Memory B cell (primary cell): ENCODE results near the gene VRK3.
"Not testable (repeated sequence)": the region's sequence is repeated elsewhere in the genome, so short reads cannot be mapped to it uniquely, and the experiment has no call there.

ENCODE experiments used
- ATAC-seq: fragments of 150-1000 bp; cut with Tn5 transposase; 2 replicates; pipeline ENCODE4 v1.10.0; 2021; ENCODE audit warnings: low read depth, mild to moderate bottlenecking, moderate library complexity
- DNase-seq, 2 donors: peaks; one replicate each; pipeline ENCODE4 v3.0.0; 2022; ENCODE audit warnings: low spot score in 2 of 2
- H3K27ac Mint-ChIP-seq: one replicate; pipeline ENCODE4 v1.8.0; 2022; ENCODE audit warnings: mild to moderate bottlenecking, moderate library complexity, mixed read lengths
- H3K27me3 Mint-ChIP-seq: one replicate; pipeline ENCODE4 v1.8.0; 2022; ENCODE audit warnings: mixed read lengths
- H3K36me3 Mint-ChIP-seq: one replicate; pipeline ENCODE4 v1.8.0; 2022; ENCODE audit warnings: mild to moderate bottlenecking, mixed read lengths
- H3K4me1 Mint-ChIP-seq: one replicate; pipeline ENCODE4 v1.8.0; 2022; ENCODE audit warnings: mixed read lengths
- H3K4me3 Mint-ChIP-seq: one replicate; pipeline ENCODE4 v1.8.0; 2022; ENCODE audit warnings: mild to moderate bottlenecking, moderate library complexity, mixed read lengths
- H3K9me3 Mint-ChIP-seq: one replicate; pipeline ENCODE4 v1.8.0; 2022; ENCODE audit warnings: mixed read lengths

Gene VRK3, protein sequence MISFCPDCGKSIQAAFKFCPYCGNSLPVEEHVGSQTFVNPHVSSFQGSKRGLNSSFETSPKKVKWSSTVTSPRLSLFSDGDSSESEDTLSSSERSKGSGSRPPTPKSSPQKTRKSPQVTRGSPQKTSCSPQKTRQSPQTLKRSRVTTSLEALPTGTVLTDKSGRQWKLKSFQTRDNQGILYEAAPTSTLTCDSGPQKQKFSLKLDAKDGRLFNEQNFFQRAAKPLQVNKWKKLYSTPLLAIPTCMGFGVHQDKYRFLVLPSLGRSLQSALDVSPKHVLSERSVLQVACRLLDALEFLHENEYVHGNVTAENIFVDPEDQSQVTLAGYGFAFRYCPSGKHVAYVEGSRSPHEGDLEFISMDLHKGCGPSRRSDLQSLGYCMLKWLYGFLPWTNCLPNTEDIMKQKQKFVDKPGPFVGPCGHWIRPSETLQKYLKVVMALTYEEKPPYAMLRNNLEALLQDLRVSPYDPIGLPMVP

DNA sequence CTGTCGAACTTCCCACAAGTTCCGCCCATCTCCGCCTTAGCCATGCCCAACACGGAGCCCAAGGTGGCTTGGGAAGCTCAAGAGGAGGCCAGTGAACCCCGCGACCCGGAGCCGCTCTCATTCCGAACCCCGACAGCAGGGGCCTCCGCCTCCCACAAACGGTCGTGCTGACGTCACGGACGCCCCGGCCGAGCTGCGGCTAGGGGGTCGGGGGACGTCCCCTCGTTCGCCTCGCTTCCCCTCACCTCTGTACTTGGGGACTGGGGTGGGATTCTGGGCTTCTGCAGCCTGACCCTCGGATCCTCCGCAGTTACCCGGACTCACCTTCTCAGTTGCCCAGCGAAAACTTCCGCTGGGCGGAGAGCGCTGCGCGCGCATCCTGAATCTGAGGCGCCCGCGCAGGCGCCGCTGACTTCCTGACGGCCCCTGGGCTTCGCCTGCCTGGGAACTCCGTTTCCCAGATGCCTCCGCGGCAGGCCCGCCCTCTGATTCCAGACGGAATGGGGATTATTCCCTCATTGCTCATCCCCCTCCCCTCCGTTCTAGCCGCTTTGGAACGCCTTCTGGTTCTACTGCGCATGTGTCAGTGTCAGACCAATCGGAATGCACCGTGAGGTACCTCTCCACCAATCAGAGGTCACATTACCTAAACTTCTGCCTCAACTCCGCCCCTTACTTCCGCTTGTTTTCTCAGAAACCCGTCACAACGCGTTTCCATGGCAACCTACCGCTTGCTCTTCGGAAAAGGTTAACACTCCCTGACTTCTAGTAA, at the start of gene VRK3:
TSS of gene VRK3 (minus strand) at position 351 of the 772 bp plus-strand sequence. CDS start 9,210 bp downstream, outside the sequence.
- Mint-ChIP-seq H3K4me1 (peaks cover 16% of the 10 kb centered on the region), H3K9me3 (no peaks in the 10 kb centered on the region), H3K36me3 (peaks cover 5% of the 10 kb centered on the region)

DNA sequence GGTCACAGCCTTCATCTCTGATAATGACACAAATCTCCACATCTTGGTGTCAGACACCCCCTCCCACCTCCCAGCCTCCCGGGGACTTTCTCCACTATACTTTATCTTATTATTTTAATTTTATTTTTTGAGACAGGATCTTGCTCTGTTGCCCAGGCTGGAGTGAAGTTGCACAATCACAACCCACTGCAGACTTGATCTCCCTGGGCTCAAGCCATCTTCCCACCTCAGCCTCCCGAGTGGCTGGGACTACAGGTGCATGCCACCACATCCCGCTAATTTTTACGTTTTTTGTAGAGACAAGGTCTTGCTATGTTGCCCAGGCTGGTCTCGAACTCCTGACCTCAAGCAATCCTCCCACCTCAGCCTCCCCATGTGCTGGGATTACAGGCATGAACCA, 43.2 kb upstream of the VRK3 start:
- not testable (repeated sequence) for DNase-seq, H3K4me1 Mint-ChIP-seq, ATAC-seq, H3K36me3 Mint-ChIP-seq, H3K9me3 Mint-ChIP-seq, H3K27ac Mint-ChIP-seq, H3K4me3 Mint-ChIP-seq
- H3K27me3 Mint-ChIP-seq: peaks cover 20% of the 10 kb centered on the region

More for the DNA sequence above, at the start of gene VRK3:
- DNase-seq: peak; percentile 92 to 98
- Mint-ChIP-seq H3K27ac (peak within 1 kb of the TSS; percentile 99), H3K27me3 (no peaks in the 10 kb centered on the region), H3K4me3 (peak within 1 kb of the TSS; percentile 87)
- peak; percentile 77 for ATAC-seq

DNA sequence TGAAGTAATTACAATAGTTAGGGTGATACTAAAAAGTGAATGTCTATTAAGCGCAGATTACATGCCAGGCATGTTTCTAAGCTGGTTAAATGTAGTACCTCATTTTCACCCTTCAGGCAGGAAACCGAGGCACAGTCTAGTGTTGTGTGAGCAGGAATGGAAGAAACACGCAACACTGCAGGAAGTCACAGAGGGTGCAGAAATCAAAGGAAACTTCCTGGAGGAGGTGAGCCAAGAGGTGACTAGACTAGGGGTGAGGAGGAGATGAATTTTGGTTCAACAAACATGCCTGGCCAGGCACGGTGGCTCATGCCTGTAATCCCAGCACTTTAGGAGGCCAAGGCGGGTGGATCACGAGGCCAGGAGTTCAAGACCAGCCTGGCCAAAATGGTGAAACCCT, 42.4 kb upstream of the VRK3 start:
- Mint-ChIP-seq H3K36me3 (peaks cover 2% of the 10 kb centered on the region), H3K9me3 (no peaks in the 10 kb centered on the region)
- DNase-seq: no peak

DNA sequence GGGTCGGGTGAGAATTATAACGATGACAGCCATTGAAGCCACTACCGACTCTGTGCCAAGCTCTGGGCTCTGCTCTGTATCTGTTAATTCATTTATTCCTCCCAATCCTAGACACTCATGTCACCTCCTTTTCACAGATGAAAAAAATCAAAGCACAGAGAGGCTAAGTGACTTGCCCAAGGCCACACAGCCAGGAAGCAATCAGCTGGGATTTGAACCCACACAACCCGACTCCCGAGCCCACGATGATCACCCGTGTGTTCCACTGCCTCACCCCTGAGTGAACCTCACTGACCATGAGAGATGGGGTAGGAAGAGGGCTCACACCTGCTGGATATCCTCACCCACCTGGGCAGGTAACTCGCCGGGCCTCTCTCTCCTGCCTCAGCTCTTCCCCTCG, 40.8 kb upstream of the VRK3 start:
- ATAC-seq: no peak
- Mint-ChIP-seq H3K36me3 (no peaks in the 10 kb centered on the region), H3K4me3 (no peak overlapping the region), H3K27ac (no peak overlapping the region), H3K27me3 (peaks cover 18% of the 10 kb centered on the region), H3K4me1 (no peaks in the 10 kb centered on the region), H3K9me3 (no peaks in the 10 kb centered on the region)
- DNase-seq: no peak

More for the DNA sequence above, 42.4 kb upstream of the VRK3 start:
- H3K4me1 Mint-ChIP-seq: no peaks in the 10 kb centered on the region
- H3K27ac Mint-ChIP-seq: no peak overlapping the region
- H3K4me3 Mint-ChIP-seq: no peak overlapping the region
- peaks cover 19% of the 10 kb centered on the region for H3K27me3 Mint-ChIP-seq
- no peak for ATAC-seq

DNA sequence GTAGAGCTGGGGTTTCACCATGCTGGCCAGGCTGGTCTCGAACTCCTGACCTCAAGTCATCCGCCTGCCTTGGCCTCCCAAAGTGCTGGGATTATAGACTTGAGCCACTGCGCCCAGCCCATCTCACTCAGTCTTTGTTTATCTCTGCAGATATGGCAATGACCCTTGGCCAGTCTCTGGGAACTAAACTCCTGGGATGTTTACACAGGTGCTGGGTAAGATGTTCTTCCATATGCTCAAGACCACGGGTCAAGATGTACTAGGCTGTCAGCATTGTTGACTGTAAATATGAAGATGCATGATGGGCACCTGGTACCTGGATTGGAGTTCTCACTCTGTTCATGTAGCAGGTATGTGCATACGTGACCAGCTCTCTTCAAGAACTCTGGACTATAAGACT, 36.5 kb upstream of the VRK3 start:
- H3K27me3 Mint-ChIP-seq: peaks cover 11% of the 10 kb centered on the region
- DNase-seq: no peak
- no peak overlapping the region for H3K27ac Mint-ChIP-seq
- no peak overlapping the region for H3K4me3 Mint-ChIP-seq
- H3K36me3 Mint-ChIP-seq: peaks cover 6% of the 10 kb centered on the region
- no peaks in the 10 kb centered on the region for H3K4me1 Mint-ChIP-seq
- ATAC-seq: no peak
- H3K9me3 Mint-ChIP-seq: peaks cover 7% of the 10 kb centered on the region

DNA sequence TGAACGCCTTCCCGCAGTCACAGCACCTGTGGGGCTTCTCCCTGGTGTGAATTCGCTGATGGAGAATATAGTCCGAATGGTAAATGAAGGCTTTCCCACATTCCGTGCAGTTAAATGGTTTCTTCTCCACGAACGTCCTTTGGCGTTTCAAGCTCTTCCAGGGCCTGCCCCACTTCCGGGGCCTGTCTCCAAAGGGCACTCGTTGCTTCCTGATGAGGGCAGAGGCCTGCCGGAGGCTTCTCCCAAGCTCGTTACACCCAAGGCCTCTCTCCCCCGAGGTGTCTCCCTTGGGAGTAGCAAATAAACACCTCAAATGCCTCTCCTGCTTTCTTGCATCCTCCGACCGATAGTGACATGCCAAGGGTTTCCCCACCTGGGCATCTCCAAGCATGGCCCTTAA, 34.9 kb upstream of the VRK3 start:
- DNase-seq: no peak
- ATAC-seq: no peak
- H3K4me1 Mint-ChIP-seq: no peaks in the 10 kb centered on the region
- no peak overlapping the region for H3K27ac Mint-ChIP-seq
- peaks cover 7% of the 10 kb centered on the region for H3K9me3 Mint-ChIP-seq
- peaks cover 6% of the 10 kb centered on the region for H3K27me3 Mint-ChIP-seq
- H3K4me3 Mint-ChIP-seq: no peak overlapping the region
- peaks cover 6% of the 10 kb centered on the region for H3K36me3 Mint-ChIP-seq

DNA sequence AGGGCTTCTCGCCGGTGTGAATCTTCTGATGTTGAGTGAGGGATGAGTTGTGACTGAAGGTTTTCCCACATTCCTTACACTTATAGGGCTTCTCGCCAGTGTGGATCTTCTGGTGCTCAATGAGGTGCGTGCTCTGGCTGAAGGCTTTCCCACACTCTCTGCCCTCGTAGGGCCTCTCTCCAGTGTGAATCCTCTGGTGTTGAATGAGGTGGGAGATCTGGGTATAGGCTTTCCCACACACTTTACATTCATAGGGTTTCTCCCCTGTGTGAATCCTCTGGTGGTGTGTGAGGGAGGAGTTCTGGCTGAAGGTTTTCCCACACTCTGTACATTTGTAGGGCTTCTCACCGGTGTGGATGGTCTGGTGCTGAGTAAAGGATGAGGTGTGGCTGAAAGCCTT, 33.9 kb upstream of the VRK3 start:
- peaks cover 6% of the 10 kb centered on the region for H3K36me3 Mint-ChIP-seq
- H3K4me3 Mint-ChIP-seq: no peak overlapping the region
- no peaks in the 10 kb centered on the region for H3K4me1 Mint-ChIP-seq
- DNase-seq (no peak), ATAC-seq (no peak)
- H3K9me3 Mint-ChIP-seq: peaks cover 7% of the 10 kb centered on the region
- no peak overlapping the region for H3K27ac Mint-ChIP-seq
- H3K27me3 Mint-ChIP-seq: peaks cover 5% of the 10 kb centered on the region

DNA sequence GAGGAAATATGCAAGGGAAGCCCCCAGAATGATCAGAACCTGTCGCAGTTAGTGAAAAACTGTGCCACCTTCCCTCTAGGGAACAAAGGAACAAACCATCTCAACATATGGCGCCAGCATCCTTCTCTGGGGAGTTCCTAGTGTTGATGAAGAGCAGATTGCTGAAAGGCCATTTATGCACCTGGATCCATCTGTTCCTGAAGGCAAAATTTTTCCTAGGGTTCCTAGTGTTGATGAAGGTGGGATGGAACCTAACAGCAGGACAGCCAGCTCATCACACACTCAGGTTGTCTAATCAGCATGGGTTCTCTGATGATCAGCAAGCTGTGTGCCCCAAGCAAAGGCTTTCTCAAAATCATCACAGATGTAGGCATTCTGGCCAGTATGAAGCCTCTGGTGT, 33.3 kb upstream of the VRK3 start:
- no peak for DNase-seq
- H3K36me3 Mint-ChIP-seq: peaks cover 6% of the 10 kb centered on the region
- H3K4me3 Mint-ChIP-seq: no peak overlapping the region
- no peaks in the 10 kb centered on the region for H3K4me1 Mint-ChIP-seq
- peaks cover 4% of the 10 kb centered on the region for H3K27me3 Mint-ChIP-seq
- ATAC-seq: no peak
- peaks cover 7% of the 10 kb centered on the region for H3K9me3 Mint-ChIP-seq
- H3K27ac Mint-ChIP-seq: no peak overlapping the region

DNA sequence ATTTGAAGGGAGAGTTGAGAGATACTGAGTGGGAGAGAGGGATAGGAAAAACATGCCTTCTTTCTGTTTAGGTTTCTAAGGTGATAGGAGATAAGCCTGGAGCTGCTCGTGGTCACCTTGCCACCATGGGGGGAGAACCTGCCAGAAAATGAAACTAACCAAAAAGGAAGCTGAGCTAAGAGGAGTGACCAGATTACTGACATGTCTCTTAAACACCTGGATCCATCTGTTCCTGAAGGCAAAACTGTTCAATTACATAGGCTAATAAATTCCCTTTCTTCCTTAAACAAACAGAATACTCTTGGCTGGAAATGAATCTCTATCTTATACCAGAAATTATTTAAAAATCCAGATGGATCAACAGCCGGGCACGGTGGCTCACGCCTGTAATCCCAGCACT, 27.9 kb upstream of the VRK3 start:
- H3K4me3 Mint-ChIP-seq: no peak overlapping the region
- peaks cover 6% of the 10 kb centered on the region for H3K27me3 Mint-ChIP-seq
- H3K9me3 Mint-ChIP-seq: peaks cover 3% of the 10 kb centered on the region
- no peak for DNase-seq
- peaks cover 14% of the 10 kb centered on the region for H3K4me1 Mint-ChIP-seq
- peaks cover 2% of the 10 kb centered on the region for H3K36me3 Mint-ChIP-seq
- H3K27ac Mint-ChIP-seq: no peak overlapping the region
- ATAC-seq: no peak

DNA sequence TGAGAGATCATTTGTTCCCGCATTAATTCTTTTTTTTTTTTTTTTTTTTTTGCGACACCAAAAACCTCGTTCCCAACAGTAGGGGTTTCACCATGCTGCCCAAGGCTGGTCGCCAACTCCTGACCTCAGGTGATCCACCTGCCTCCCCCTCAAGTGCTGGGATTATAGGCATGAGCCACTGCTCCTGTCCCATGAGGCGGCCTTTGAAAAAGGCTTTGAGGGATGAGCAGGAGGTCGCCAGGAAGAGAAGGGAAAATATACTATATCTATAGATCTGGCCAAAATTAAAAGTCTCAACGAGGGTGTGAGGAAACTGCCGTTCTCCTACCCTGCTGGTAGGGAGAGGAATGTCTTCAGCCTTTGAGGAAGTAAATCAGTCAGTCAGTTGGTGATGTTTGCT, 26.8 kb upstream of the VRK3 start:
- peaks cover 6% of the 10 kb centered on the region for H3K36me3 Mint-ChIP-seq
- H3K27ac Mint-ChIP-seq: no peak overlapping the region
- H3K4me3 Mint-ChIP-seq: no peak overlapping the region
- DNase-seq (no peak), ATAC-seq (no peak)
- peaks cover 6% of the 10 kb centered on the region for H3K9me3 Mint-ChIP-seq
- H3K4me1 Mint-ChIP-seq: peaks cover 14% of the 10 kb centered on the region
- peaks cover 6% of the 10 kb centered on the region for H3K27me3 Mint-ChIP-seq

DNA sequence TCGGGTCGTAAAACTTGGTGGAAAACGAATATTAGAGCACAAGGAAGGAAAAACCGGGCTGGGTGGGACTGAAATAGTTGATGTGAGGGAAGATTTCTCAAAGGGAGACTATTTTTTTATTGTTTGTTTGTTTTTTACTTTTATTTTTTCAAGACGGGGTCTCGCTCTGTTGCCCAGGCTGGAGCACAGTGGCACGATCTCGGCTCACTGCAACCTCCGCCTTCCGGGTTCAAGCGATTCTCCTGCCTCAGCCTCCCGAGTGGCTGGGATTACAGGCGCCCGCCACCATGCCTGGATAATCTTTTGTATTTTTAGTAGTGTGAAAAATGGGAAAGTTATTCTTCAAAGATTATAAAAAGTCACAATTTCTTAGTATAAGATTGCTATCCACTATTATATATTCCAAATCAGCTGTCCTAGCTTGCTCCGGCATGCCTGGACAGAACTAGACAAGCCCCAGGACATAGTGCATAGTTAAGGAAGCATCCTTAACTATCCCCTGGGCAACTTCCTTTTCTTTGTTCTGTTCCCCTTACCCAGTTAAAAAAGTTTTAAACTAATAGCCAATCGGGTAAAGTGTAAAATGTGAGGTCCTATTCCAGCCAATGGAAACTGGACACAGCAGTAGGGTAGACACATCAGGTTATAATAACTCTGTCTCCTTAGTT, 26.2 kb upstream of the VRK3 start:
- not testable (repeated sequence) for ATAC-seq, DNase-seq, H3K9me3 Mint-ChIP-seq, H3K27me3 Mint-ChIP-seq, H3K36me3 Mint-ChIP-seq
- Mint-ChIP-seq H3K27ac (peak overlapping the region; percentile 87), H3K4me3 (peak overlapping the region; percentile 87), H3K4me1 (peaks cover 14% of the 10 kb centered on the region)

DNA sequence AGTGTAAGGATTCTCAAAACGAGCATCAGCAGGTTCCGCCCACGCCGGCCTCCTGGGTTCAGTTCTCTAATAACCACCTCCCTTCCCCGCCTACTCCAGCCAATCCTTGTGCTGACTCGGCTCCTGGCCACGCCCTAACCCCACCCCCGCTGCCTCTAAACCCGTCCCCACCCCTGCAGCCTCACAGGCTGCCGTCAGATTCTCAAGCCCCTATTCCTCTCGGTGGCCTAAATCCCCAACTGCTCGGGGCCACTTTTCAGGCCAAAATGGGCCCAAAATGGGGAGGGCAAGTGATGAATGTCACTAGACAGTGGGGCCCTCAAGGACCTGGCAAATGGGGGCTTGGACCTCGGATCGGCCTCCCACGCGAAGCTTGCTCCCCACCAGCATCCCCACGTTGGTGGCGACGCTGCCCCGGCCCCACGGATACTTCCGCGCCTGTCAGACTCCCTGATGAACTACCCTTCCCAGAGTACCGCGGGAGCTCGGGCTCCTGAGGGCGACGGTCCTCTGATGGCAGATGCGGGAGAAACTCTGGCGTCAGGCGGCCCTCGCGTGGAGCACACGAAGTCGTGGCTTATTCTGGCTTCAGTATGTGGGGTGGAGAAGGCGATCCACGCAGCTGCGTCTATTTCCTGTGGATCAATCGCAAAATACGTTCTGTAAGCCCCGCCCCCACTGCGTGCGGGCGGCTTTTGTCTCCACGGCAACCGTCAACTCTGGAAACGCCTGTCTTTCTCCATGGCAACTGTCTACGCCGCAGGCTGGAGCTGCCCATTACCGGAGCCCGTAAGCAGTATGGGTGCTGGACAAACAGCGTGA, 25.4 kb upstream of the VRK3 start:
- Mint-ChIP-seq H3K27me3 (peaks cover 4% of the 10 kb centered on the region), H3K9me3 (peaks cover 9% of the 10 kb centered on the region), H3K4me3 (peak overlapping the region; percentile 87), H3K36me3 (peaks cover 11% of the 10 kb centered on the region), H3K4me1 (peaks cover 14% of the 10 kb centered on the region), H3K27ac (peak overlapping the region; percentile 87)
- DNase-seq: peak; percentile 55 to 65
- ATAC-seq: peak; percentile 88

DNA sequence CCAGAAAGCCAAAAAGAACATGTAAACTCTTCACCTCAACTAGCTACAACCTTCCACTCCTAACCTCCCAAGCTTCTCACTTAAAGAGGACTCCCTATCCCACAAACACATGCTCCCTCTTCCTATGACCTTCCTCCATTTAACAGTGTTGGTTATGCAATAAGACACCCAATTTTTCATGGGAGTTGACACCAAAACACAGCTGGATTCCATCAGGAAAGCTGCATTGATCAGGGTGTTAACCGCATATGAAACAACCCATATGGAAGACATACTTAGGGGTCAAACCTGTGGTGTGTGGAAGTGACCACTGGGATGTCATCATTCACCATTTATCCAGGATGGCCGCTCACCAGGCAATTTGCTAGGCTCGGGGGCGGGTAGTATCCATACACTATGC, 22.5 kb upstream of the VRK3 start:
- peaks cover 14% of the 10 kb centered on the region for H3K4me1 Mint-ChIP-seq
- no peak overlapping the region for H3K4me3 Mint-ChIP-seq
- peaks cover 20% of the 10 kb centered on the region for H3K9me3 Mint-ChIP-seq
- ATAC-seq: no peak
- DNase-seq: no peak
- peaks cover 2% of the 10 kb centered on the region for H3K27me3 Mint-ChIP-seq
- peaks cover 38% of the 10 kb centered on the region for H3K36me3 Mint-ChIP-seq
- H3K27ac Mint-ChIP-seq: no peak overlapping the region
